ENCODE data around the gene MYO3B.
"Not testable (repeated sequence)": the region's sequence is repeated elsewhere in the genome, so short reads cannot be mapped to it uniquely, and the experiment has no call there.

MYO3B gene

DNA sequence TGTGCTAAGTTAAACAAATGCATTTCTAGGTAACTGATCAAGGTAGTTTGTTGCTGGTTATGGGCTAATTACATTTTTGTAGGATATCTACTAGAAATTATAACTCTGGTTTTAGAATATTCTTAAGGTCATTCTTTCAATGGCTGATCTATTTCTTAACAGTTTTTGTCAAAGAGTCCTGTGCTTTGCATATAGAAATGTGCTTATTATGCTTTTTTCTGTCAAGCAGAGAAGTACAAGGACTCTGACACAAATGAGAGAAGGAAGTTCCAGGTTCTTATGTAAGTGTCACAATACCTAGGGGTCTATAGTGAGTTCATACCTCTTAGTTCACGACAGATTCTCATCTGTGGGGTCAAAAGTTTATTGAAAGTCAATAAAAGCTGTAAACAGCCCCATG is 88.4 kb downstream of the MYO3B start:
- H3K36me3 ChIP-seq (ENCODE audit: control insufficient read depth, insufficient read depth, low read length, severe bottlenecking) = no peaks in the 10 kb centered on the region
- H3K9ac ChIP-seq (ENCODE audit: low read length) = no peak overlapping the region

GRCh38 chr2:170267071-170267470 is 89.1 kb downstream of the MYO3B start:
- H3K4me3 ChIP-seq (ENCODE audit: low read length) = no peak overlapping the region
- no peak for DNase-seq (ENCODE audit: low read depth)
- H3K27me3 ChIP-seq (replicated peaks; ENCODE audit: control insufficient read depth, insufficient read depth, low read length) = no peaks in the 10 kb centered on the region
- peaks cover 10% of the 10 kb centered on the region for H3K9me3 ChIP-seq (ENCODE audit: control insufficient read depth, low read length)
- H3K36me3 ChIP-seq (ENCODE audit: control insufficient read depth, insufficient read depth, low read length, severe bottlenecking) = no peaks in the 10 kb centered on the region
- H3K4me1 ChIP-seq (ENCODE audit: control insufficient read depth, insufficient read depth, low read length) = no peaks in the 10 kb centered on the region
- H3K9ac ChIP-seq (ENCODE audit: low read length) = no peak overlapping the region

More for the DNA sequence above, 88.4 kb downstream of the MYO3B start:
- DNase-seq (ENCODE audit: low read depth) = no peak
- Histone ChIP-seq H3K4me3 (ENCODE audit: low read length) (no peak overlapping the region), H3K9me3 (ENCODE audit: control insufficient read depth, low read length) (peaks cover 10% of the 10 kb centered on the region), H3K27me3 (replicated peaks; ENCODE audit: control insufficient read depth, insufficient read depth, low read length) (no peaks in the 10 kb centered on the region), H3K4me1 (ENCODE audit: control insufficient read depth, insufficient read depth, low read length) (no peaks in the 10 kb centered on the region)

- H3K4me3 ChIP-seq (ENCODE audit: low read length) = no peak overlapping the region
- H3K4me1 ChIP-seq (ENCODE audit: control insufficient read depth, insufficient read depth, low read length) = no peaks in the 10 kb centered on the region
- H3K9me3 ChIP-seq (ENCODE audit: control insufficient read depth, low read length) = no peaks in the 10 kb centered on the region
- no peaks in the 10 kb centered on the region for H3K36me3 ChIP-seq (ENCODE audit: control insufficient read depth, insufficient read depth, low read length, severe bottlenecking)
- H3K27me3 ChIP-seq (replicated peaks; ENCODE audit: control insufficient read depth, insufficient read depth, low read length) = no peaks in the 10 kb centered on the region
- H3K9ac ChIP-seq (ENCODE audit: low read length) = no peak overlapping the region
- DNase-seq (ENCODE audit: low read depth) = no peak
Measured at GRCh38 chr2:170270278-170270864, 92.4 kb downstream of the MYO3B start.

DNA sequence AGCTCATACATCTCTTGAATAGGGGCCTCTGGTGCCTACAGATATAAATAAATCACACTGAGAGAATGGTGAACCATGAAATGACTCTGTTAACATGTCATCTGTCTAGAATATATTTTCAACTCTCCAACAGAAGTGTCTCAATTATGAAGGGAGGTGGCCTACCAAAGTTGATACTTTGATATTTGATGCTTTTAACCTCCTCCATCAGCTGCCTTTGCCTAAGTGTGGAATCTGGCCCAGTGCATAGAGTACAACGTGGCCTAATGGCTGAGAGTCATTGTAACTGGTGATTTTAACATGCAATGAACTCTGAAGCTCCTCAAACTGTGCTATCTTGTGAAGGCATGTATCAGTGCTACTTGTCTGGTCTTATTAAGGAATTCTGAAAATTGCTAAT is 93.4 kb downstream of the MYO3B start:
- DNase-seq (ENCODE audit: low read depth) = no peak
- no peaks in the 10 kb centered on the region for H3K9me3 ChIP-seq (ENCODE audit: control insufficient read depth, low read length)
- H3K9ac ChIP-seq (ENCODE audit: low read length) = no peak overlapping the region
- no peak overlapping the region for H3K4me3 ChIP-seq (ENCODE audit: low read length)
- H3K4me1 ChIP-seq (ENCODE audit: control insufficient read depth, insufficient read depth, low read length) = no peaks in the 10 kb centered on the region
- no peaks in the 10 kb centered on the region for H3K36me3 ChIP-seq (ENCODE audit: control insufficient read depth, insufficient read depth, low read length, severe bottlenecking)
- no peaks in the 10 kb centered on the region for H3K27me3 ChIP-seq (replicated peaks; ENCODE audit: control insufficient read depth, insufficient read depth, low read length)

DNA sequence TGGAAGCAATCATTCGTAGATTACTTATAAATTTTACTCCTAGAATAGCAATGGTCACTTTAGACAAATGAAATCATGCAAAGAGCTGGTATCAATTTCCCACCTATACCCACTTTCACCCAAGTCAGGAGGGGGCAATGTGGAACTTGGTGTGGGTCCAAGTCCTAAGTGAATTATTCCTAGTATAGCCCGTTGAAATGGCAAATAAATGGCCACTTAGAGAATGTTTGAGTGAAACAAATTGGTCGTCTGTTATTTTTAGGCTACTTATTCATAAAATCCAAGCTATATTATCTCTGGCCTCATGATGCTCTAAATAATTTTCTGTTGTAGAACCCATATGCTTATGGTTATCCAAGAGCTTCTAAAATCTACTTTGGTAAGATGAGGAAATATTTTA is 98.1 kb downstream of the MYO3B start:
- Histone ChIP-seq H3K4me3 (ENCODE audit: low read length) (no peak overlapping the region), H3K9me3 (ENCODE audit: control insufficient read depth, low read length) (no peaks in the 10 kb centered on the region), H3K9ac (ENCODE audit: low read length) (no peak overlapping the region), H3K36me3 (ENCODE audit: control insufficient read depth, insufficient read depth, low read length, severe bottlenecking) (no peaks in the 10 kb centered on the region), H3K4me1 (ENCODE audit: control insufficient read depth, insufficient read depth, low read length) (peaks cover 18% of the 10 kb centered on the region), H3K27me3 (replicated peaks; ENCODE audit: control insufficient read depth, insufficient read depth, low read length) (no peaks in the 10 kb centered on the region)
- no peak for DNase-seq (ENCODE audit: low read depth)

GRCh38 chr2:170276925-170277629 is 99.1 kb downstream of the MYO3B start:
- Histone ChIP-seq H3K9me3 (ENCODE audit: control insufficient read depth, low read length) (no peaks in the 10 kb centered on the region), H3K4me1 (ENCODE audit: control insufficient read depth, insufficient read depth, low read length) (peaks cover 18% of the 10 kb centered on the region), H3K36me3 (ENCODE audit: control insufficient read depth, insufficient read depth, low read length, severe bottlenecking) (no peaks in the 10 kb centered on the region), H3K27me3 (replicated peaks; ENCODE audit: control insufficient read depth, insufficient read depth, low read length) (no peaks in the 10 kb centered on the region), H3K9ac (ENCODE audit: low read length) (no peak overlapping the region), H3K4me3 (ENCODE audit: low read length) (no peak overlapping the region)
- no peak for DNase-seq (ENCODE audit: low read depth)

GRCh38 chr2:170277951-170278350 is 100.0 kb downstream of the MYO3B start:
- no peaks in the 10 kb centered on the region for H3K27me3 ChIP-seq (replicated peaks; ENCODE audit: control insufficient read depth, insufficient read depth, low read length)
- no peak for DNase-seq (ENCODE audit: low read depth)
- peaks cover 18% of the 10 kb centered on the region for H3K4me1 ChIP-seq (ENCODE audit: control insufficient read depth, insufficient read depth, low read length)
- H3K9ac ChIP-seq (ENCODE audit: low read length) = no peak overlapping the region
- no peak overlapping the region for H3K4me3 ChIP-seq (ENCODE audit: low read length)
- H3K36me3 ChIP-seq (ENCODE audit: control insufficient read depth, insufficient read depth, low read length, severe bottlenecking) = no peaks in the 10 kb centered on the region
- no peaks in the 10 kb centered on the region for H3K9me3 ChIP-seq (ENCODE audit: control insufficient read depth, low read length)

GRCh38 chr2:170279615-170280014 is 101.7 kb downstream of the MYO3B start:
- peaks cover 18% of the 10 kb centered on the region for H3K4me1 ChIP-seq (ENCODE audit: control insufficient read depth, insufficient read depth, low read length)
- H3K9ac ChIP-seq (ENCODE audit: low read length); H3K4me3 ChIP-seq (ENCODE audit: low read length); H3K9me3 ChIP-seq (ENCODE audit: control insufficient read depth, low read length); H3K27me3 ChIP-seq (replicated peaks; ENCODE audit: control insufficient read depth, insufficient read depth, low read length); DNase-seq (ENCODE audit: low read depth); H3K36me3 ChIP-seq (ENCODE audit: control insufficient read depth, insufficient read depth, low read length, severe bottlenecking): not testable (repeated sequence)

- Histone ChIP-seq H3K9ac (ENCODE audit: low read length) (no peak overlapping the region), H3K27me3 (replicated peaks; ENCODE audit: control insufficient read depth, insufficient read depth, low read length) (no peaks in the 10 kb centered on the region), H3K36me3 (ENCODE audit: control insufficient read depth, insufficient read depth, low read length, severe bottlenecking) (no peaks in the 10 kb centered on the region), H3K4me3 (ENCODE audit: low read length) (no peak overlapping the region), H3K4me1 (ENCODE audit: control insufficient read depth, insufficient read depth, low read length) (peaks cover 8% of the 10 kb centered on the region), H3K9me3 (ENCODE audit: control insufficient read depth, low read length) (no peaks in the 10 kb centered on the region)
- DNase-seq (ENCODE audit: low read depth) = no peak
Measured at GRCh38 chr2:170282851-170283250, 104.9 kb downstream of the MYO3B start.

DNA sequence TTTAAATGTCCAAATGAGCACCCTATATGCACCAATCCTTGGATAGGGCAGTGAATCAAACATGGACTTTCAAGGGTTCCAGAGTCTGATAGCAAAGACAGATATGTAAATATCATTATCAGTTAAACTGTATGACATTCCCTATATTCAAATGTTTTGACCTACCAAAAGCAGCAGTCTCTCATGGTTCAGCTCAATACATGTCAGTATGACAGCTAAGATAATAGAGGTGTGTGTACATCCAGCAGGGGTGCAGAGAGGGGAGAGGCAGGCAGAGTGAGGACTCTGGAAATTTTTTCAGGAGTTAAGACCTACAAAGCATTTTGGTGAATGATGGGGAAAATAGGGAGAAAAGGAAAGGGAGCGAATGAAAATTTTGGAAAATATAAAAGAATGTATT is 106.3 kb downstream of the MYO3B start:
- Histone ChIP-seq H3K4me3 (ENCODE audit: low read length) (no peak overlapping the region), H3K4me1 (ENCODE audit: control insufficient read depth, insufficient read depth, low read length) (no peaks in the 10 kb centered on the region), H3K27me3 (replicated peaks; ENCODE audit: control insufficient read depth, insufficient read depth, low read length) (no peaks in the 10 kb centered on the region), H3K36me3 (ENCODE audit: control insufficient read depth, insufficient read depth, low read length, severe bottlenecking) (no peaks in the 10 kb centered on the region), H3K9ac (ENCODE audit: low read length) (no peak overlapping the region), H3K9me3 (ENCODE audit: control insufficient read depth, low read length) (peaks cover 8% of the 10 kb centered on the region)
- DNase-seq (ENCODE audit: low read depth) = no peak

DNA sequence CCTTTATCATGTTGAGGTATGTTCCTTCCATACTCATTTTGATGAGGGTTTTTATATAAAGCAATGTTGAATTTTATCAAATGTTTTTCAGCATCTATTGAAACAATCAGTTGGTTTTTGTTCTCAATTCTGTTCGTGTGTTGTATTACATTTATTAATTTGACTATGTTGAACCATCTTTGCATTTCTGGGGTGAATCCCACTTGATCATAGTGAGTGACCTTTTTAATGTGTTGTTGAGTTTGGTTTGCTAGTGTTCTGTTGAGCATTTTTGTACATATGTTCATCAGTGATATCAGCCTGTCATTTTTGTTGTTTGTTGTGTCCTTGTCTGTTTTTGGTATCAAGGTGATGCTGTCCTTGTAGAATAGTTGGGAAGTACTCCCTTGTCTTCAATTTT is 110.9 kb downstream of the MYO3B start:
- DNase-seq (ENCODE audit: low read depth) = no peak
- H3K27me3 ChIP-seq (replicated peaks; ENCODE audit: control insufficient read depth, insufficient read depth, low read length) = no peaks in the 10 kb centered on the region
- no peak overlapping the region for H3K9ac ChIP-seq (ENCODE audit: low read length)
- H3K4me1 ChIP-seq (ENCODE audit: control insufficient read depth, insufficient read depth, low read length) = no peaks in the 10 kb centered on the region
- no peaks in the 10 kb centered on the region for H3K36me3 ChIP-seq (ENCODE audit: control insufficient read depth, insufficient read depth, low read length, severe bottlenecking)
- H3K4me3 ChIP-seq (ENCODE audit: low read length) = no peak overlapping the region
- H3K9me3 ChIP-seq (ENCODE audit: control insufficient read depth, low read length) = peaks cover 34% of the 10 kb centered on the region

GRCh38 chr2:170291474-170291873 is 113.5 kb downstream of the MYO3B start:
- no peaks in the 10 kb centered on the region for H3K36me3 ChIP-seq (ENCODE audit: control insufficient read depth, insufficient read depth, low read length, severe bottlenecking)
- no peak overlapping the region for H3K4me3 ChIP-seq (ENCODE audit: low read length)
- DNase-seq (ENCODE audit: low read depth) = no peak
- no peaks in the 10 kb centered on the region for H3K4me1 ChIP-seq (ENCODE audit: control insufficient read depth, insufficient read depth, low read length)
- no peaks in the 10 kb centered on the region for H3K27me3 ChIP-seq (replicated peaks; ENCODE audit: control insufficient read depth, insufficient read depth, low read length)
- H3K9me3 ChIP-seq (ENCODE audit: control insufficient read depth, low read length) = peaks cover 41% of the 10 kb centered on the region
- H3K9ac ChIP-seq (ENCODE audit: low read length) = no peak overlapping the region

All from adipocyte (in vitro differentiated cells).